ENCODE results near the gene SLIT3. TPM values are rescaled to one million over a fixed set of nuclear protein-coding genes. Genes with fewer than 3 reads are reported as not detected.

SLIT3 gene
- total RNA-seq, 2 experiments from 2014 or later = not detected

DNA sequence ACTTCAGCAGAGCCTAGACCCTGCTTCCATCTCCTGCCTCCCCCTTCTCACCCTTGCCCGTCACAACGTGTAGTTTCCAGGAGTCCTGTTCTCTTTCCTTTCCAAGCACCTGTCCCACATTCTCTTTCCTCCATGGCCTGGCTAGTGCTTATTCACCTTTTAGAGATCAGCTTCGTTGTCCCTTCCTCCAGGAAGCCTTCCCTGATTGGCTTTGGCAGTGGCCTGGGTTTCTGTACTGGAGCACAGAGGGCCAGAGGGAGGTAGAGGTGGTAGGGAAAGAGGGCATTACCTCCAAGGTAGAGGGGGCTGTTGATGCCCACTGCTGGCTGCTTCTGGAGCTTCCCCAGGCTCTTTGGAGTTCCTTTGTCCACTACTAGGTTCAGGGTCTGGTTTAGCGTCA, 628.1 kb downstream of the SLIT3 start:
- H3K4me1 ChIP-seq (ENCODE audit: insufficient read depth, low read length) = no peaks in the 10 kb centered on the region
- CTCF ChIA-PET = no interaction called here

DNA sequence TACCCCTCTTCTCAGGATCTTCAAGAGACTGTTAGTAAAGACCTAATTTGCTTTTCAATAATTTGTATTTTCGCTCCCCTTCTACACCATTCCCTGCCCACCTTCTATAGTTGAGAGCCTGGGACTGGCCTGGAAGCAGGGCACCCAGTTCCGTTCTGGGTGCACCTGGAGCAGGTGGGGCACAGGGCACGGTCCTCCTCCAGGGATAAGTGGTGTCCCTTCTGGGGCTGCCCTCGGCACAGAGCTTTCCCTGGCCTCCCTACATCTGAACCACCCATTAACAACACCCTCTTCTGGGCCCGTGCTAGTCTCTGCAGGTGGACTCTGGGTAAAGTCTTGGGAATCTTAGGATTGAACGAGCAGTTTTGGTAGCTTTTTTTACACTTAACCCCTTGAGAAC, 628.9 kb downstream of the SLIT3 start:
- POLR2A ChIA-PET = no interaction called here
- Histone ChIP-seq H3K27ac (ENCODE audit: low read depth in 1 of 2, low read length in 2 of 2) (no peak overlapping the region), H3K9me3 (ENCODE audit: control insufficient read depth in 1 of 2, insufficient read depth in 1 of 2, low read length in 2 of 2) (peaks cover 0 to 4% of the 10 kb centered on the region in 2 experiments), H3K27me3 (ENCODE audit: control insufficient read depth in 1 of 2, insufficient read depth in 2 of 2, low read length in 2 of 2) (no peaks in the 10 kb centered on the region), H3K36me3 (ENCODE audit: insufficient read depth, low read length) (no peaks in the 10 kb centered on the region), H3K4me3 (ENCODE audit: low read length) (no peak overlapping the region), H3K4me1 (ENCODE audit: insufficient read depth, low read length) (no peaks in the 10 kb centered on the region)
- TF ChIP-seq, protein P1, sequence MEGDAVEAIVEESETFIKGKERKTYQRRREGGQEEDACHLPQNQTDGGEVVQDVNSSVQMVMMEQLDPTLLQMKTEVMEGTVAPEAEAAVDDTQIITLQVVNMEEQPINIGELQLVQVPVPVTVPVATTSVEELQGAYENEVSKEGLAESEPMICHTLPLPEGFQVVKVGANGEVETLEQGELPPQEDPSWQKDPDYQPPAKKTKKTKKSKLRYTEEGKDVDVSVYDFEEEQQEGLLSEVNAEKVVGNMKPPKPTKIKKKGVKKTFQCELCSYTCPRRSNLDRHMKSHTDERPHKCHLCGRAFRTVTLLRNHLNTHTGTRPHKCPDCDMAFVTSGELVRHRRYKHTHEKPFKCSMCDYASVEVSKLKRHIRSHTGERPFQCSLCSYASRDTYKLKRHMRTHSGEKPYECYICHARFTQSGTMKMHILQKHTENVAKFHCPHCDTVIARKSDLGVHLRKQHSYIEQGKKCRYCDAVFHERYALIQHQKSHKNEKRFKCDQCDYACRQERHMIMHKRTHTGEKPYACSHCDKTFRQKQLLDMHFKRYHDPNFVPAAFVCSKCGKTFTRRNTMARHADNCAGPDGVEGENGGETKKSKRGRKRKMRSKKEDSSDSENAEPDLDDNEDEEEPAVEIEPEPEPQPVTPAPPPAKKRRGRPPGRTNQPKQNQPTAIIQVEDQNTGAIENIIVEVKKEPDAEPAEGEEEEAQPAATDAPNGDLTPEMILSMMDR (IDR thresholded peaks at IDR 0.05) = no peak
- H3K4me3 Mint-ChIP-seq = no peak overlapping the region
- CTCF ChIA-PET = no interaction called here
- H3K4me1 Mint-ChIP-seq (ENCODE audit: low read depth) = no peaks in the 10 kb centered on the region
- DNase-seq (no peak), ATAC-seq (ENCODE audit: poor library complexity) (no peak)
- H3K9me3 Mint-ChIP-seq = no peaks in the 10 kb centered on the region
- intact Hi-C loops (cut with DNase I, micrococcal nuclease) = no loop called here
- no peaks in the 10 kb centered on the region for H3K27me3 Mint-ChIP-seq
- no peak overlapping the region for H3K27ac Mint-ChIP-seq
- no peaks in the 10 kb centered on the region for H3K36me3 Mint-ChIP-seq (ENCODE audit: low read depth)

More for the DNA sequence above, 628.1 kb downstream of the SLIT3 start:
- Histone ChIP-seq H3K4me3 (ENCODE audit: low read length) (no peak overlapping the region), H3K9me3 (ENCODE audit: control insufficient read depth in 1 of 2, insufficient read depth in 1 of 2, low read length in 2 of 2) (peaks cover 0 to 4% of the 10 kb centered on the region in 2 experiments), H3K27ac (ENCODE audit: low read depth in 1 of 2, low read length in 2 of 2) (no peak overlapping the region), H3K36me3 (ENCODE audit: insufficient read depth, low read length) (no peaks in the 10 kb centered on the region), H3K27me3 (ENCODE audit: control insufficient read depth in 1 of 2, insufficient read depth in 2 of 2, low read length in 2 of 2) (no peaks in the 10 kb centered on the region)
- intact Hi-C loops (cut with DNase I, micrococcal nuclease) = no loop called here
- Mint-ChIP-seq H3K27me3 (no peaks in the 10 kb centered on the region), H3K9me3 (no peaks in the 10 kb centered on the region), H3K27ac (no peak overlapping the region), H3K36me3 (ENCODE audit: low read depth) (no peaks in the 10 kb centered on the region), H3K4me1 (ENCODE audit: low read depth) (no peaks in the 10 kb centered on the region), H3K4me3 (no peak overlapping the region)
- no peak for DNase-seq
- ATAC-seq (ENCODE audit: poor library complexity) = no peak
- TF ChIP-seq, protein P1 (IDR thresholded peaks at IDR 0.05) = no peak
- POLR2A ChIA-PET = no interaction called here

DNA sequence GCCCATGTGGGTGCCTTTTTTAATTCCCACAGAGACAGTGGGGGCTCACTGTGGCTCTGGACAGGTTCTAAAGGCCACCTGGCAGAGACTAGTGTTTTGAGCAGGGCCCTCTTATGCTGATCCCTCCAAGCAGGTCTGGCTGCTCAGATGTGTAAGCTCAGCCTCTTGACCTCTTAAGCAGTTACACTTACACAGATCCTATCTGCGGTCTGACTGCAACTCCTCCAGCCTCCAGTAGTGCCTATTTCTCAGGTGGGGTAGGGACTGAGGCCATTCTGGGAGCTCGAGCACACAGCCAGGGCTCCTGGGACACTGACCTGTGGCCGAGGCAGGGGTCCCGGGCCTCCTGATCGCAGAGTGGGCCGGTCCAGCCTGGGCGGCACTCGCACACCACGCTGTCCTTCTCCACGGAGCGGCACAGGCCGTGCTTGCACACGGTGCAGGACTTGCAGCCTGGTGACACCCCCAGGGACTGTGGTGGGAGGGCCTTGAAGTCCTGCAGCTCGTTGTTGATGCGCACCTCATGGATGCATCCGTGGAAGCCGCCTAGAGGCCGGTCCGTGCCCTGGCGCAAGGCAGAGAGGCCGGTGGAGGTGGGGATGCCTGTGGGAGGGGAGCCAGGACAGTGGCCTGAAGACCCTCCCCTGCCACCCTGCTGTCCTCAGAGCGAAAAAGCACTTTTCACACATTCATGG, 629.9 kb downstream of the SLIT3 start:
- Histone ChIP-seq H3K4me1 (ENCODE audit: insufficient read depth, low read length) (no peaks in the 10 kb centered on the region), H3K27me3 (ENCODE audit: control insufficient read depth in 1 of 2, insufficient read depth in 2 of 2, low read length in 2 of 2) (no peaks in the 10 kb centered on the region), H3K4me3 (ENCODE audit: low read length) (no peak overlapping the region), H3K9me3 (ENCODE audit: control insufficient read depth in 1 of 2, insufficient read depth in 1 of 2, low read length in 2 of 2) (peaks cover 0 to 4% of the 10 kb centered on the region in 2 experiments), H3K36me3 (ENCODE audit: insufficient read depth, low read length) (no peaks in the 10 kb centered on the region), H3K27ac (ENCODE audit: low read depth in 1 of 2, low read length in 2 of 2) (no peak overlapping the region)
- DNase-seq = no peak
- CTCF ChIA-PET = no interaction called here
- Mint-ChIP-seq H3K9me3 (no peaks in the 10 kb centered on the region), H3K4me3 (no peak overlapping the region), H3K36me3 (ENCODE audit: low read depth) (no peaks in the 10 kb centered on the region), H3K27me3 (no peaks in the 10 kb centered on the region), H3K27ac (no peak overlapping the region), H3K4me1 (ENCODE audit: low read depth) (no peaks in the 10 kb centered on the region)
- intact Hi-C loops (cut with DNase I, micrococcal nuclease) = no loop called here
- TF ChIP-seq, protein P1 (IDR thresholded peaks at IDR 0.05) = no peak
- POLR2A ChIA-PET = no interaction called here
- no peak for ATAC-seq (ENCODE audit: poor library complexity)
